Endodermal cell (in vitro differentiated cells): ENCODE data around the gene TDRKH. TPM values are rescaled to one million over a fixed set of nuclear protein-coding genes. Genes with fewer than 3 reads are reported as not detected.
"Not testable (repeated sequence)": the region's sequence is repeated elsewhere in the genome, so short reads cannot be mapped to it uniquely, and the experiment has no call there.

Experiments used
- DNase-seq: peaks from one replicate; pipeline ENCODE4 v3.0.0-alpha.2; 2017
- H3K27ac ChIP-seq: 2 replicates; pipeline ENCODE4 v1.5.1; 2013; ENCODE audit warnings: mild to moderate bottlenecking, low read depth, low read length, moderate library complexity
- H3K27me3 ChIP-seq: 2 replicates; pipeline ENCODE4 v1.6.1; 2013; ENCODE audit warnings: mild to moderate bottlenecking, low read length, moderate library complexity; ENCODE audit not compliant: insufficient read depth, control insufficient read depth, poor library complexity, severe bottlenecking
- H3K36me3 ChIP-seq: 2 replicates; pipeline ENCODE4 v1.7.0; 2013; ENCODE audit warnings: mild to moderate bottlenecking, low read length, moderate library complexity; ENCODE audit not compliant: control insufficient read depth, insufficient read depth
- H3K4me1 ChIP-seq: one replicate; pipeline ENCODE4 v1.7.0; 2013; ENCODE audit warnings: low read length; ENCODE audit not compliant: control insufficient read depth, insufficient read depth
- H3K4me3 ChIP-seq: 2 replicates; pipeline ENCODE4 v1.5.1; 2013; ENCODE audit warnings: mild to moderate bottlenecking, low read length, moderate library complexity
- H3K9ac ChIP-seq: 2 replicates; pipeline ENCODE4 v1.6.1; 2013; ENCODE audit warnings: mild to moderate bottlenecking, low read length, moderate library complexity; ENCODE audit not compliant: poor library complexity, severe bottlenecking; ENCODE audit errors: extremely low read depth
- H3K9me3 ChIP-seq: 2 replicates; pipeline ENCODE4 v1.6.1; 2013; ENCODE audit warnings: mild to moderate bottlenecking, low read length, moderate library complexity; ENCODE audit not compliant: control insufficient read depth
- H3K27ac Mint-ChIP-seq: 2 replicates; pipeline ENCODE4 v1.8.0; 2020; ENCODE audit warnings: mixed read lengths
- H3K27me3 Mint-ChIP-seq: 2 replicates; pipeline ENCODE4 v1.8.0; 2021; ENCODE audit warnings: mild to moderate bottlenecking, mixed read lengths; ENCODE audit not compliant: insufficient read depth
- H3K36me3 Mint-ChIP-seq: 2 replicates; pipeline ENCODE4 v1.8.0; 2020; ENCODE audit warnings: low read depth, mixed read lengths
- H3K4me1 Mint-ChIP-seq: 2 replicates; pipeline ENCODE4 v1.8.0; 2020; ENCODE audit warnings: mixed read lengths
- H3K4me3 Mint-ChIP-seq: 2 replicates; pipeline ENCODE4 v1.8.0; 2020; ENCODE audit warnings: mild to moderate bottlenecking, moderate library complexity, mixed read lengths
- H3K9me3 Mint-ChIP-seq: 2 replicates; pipeline ENCODE4 v1.8.0; 2020; ENCODE audit warnings: mild to moderate bottlenecking, mixed read lengths
- WGBS, 2 experiments: methylation state at CpG; one replicate each; pipeline versions ENCODE4 v1.1.5 to v1.1.7; 2013; ENCODE audit warnings: missing lambda C conversion rate in 2 of 2, mixed read lengths in 1 of 2; ENCODE audit not compliant: insufficient coverage in 1 of 2, insufficient read length in 1 of 2; 5-methylcytosine and 5-hydroxymethylcytosine counted together
- total RNA-seq, 2 donors: library from RNA; stranded (reverse); fragmentation: NEBNext Ultra II Directional in 1 of 2; extraction: Animal tissue kit (Norgen Biotek cat#: 25700) in 1 of 2; gene quantifications; 2 replicates in 1 of 2; 3 replicates in 1 of 2; pipeline ENCODE4 v1.2.1, GENCODE V29; 2021
- TF ChIP-seq, protein P1 (sequence below): fragments of 200-600 bp; sonication (generic); conservative IDR thresholded peaks from 2 replicates; pipeline ENCODE4 v1.5.0; 2021; ENCODE audit warnings: antibody characterized with exemption, mild to moderate bottlenecking

The TDRKH gene
- total RNA-seq, 2 donors from 2014 or later, result 14.9 to 15.0 TPM

DNA sequence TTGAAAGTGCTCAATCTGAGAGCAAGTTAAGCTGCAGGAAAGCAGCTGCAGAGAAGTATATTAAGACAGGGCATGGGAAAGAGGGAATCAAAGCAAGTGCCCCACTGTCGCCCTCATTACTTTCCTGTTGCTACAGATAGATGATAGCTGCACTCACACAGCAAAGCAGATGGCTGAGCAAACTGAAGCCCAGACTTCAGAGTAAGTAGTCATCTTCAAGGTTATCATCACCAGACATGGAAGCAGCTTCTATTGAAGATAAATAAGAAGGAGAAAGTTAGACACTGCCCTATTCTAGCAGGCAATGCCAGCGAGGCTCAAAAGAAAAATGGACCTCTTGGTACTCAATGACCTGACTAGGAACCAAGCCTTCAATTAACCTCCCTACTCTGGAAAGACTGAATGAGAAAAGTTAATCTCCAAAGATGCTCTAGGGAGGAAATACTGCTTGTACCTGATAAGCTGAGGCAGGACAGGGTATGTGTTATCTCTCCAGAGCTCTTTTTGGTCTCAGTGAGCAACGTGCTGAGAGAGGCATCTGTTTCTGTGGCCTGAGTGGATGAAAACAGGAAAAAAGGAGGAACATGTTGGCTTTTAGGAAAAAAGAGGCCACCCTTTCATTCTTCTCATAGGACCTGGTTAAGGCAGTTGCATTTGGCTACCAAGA is 15.9 kb downstream of the TDRKH start:
- no peak overlapping the region for H3K27ac Mint-ChIP-seq
- H3K9me3 Mint-ChIP-seq, result peaks cover 10% of the 10 kb centered on the region
- whole genome bisulfite sequencing, 2 experiments, result 73 to 82% methylated on average over 3 of the region's 3 CpGs
- H3K4me3 Mint-ChIP-seq, result no peak overlapping the region
- no peak overlapping the region for H3K9ac ChIP-seq
- H3K27ac ChIP-seq, result no peak overlapping the region
- TF ChIP-seq, protein P1, sequence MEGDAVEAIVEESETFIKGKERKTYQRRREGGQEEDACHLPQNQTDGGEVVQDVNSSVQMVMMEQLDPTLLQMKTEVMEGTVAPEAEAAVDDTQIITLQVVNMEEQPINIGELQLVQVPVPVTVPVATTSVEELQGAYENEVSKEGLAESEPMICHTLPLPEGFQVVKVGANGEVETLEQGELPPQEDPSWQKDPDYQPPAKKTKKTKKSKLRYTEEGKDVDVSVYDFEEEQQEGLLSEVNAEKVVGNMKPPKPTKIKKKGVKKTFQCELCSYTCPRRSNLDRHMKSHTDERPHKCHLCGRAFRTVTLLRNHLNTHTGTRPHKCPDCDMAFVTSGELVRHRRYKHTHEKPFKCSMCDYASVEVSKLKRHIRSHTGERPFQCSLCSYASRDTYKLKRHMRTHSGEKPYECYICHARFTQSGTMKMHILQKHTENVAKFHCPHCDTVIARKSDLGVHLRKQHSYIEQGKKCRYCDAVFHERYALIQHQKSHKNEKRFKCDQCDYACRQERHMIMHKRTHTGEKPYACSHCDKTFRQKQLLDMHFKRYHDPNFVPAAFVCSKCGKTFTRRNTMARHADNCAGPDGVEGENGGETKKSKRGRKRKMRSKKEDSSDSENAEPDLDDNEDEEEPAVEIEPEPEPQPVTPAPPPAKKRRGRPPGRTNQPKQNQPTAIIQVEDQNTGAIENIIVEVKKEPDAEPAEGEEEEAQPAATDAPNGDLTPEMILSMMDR, result no peak
- no peaks in the 10 kb centered on the region for H3K4me1 ChIP-seq
- H3K36me3 ChIP-seq, result no peaks in the 10 kb centered on the region
- peaks cover 28% of the 10 kb centered on the region for H3K36me3 Mint-ChIP-seq
- no peak for DNase-seq
- no peaks in the 10 kb centered on the region for H3K9me3 ChIP-seq
- no peak overlapping the region for H3K4me3 ChIP-seq
- no peaks in the 10 kb centered on the region for H3K27me3 ChIP-seq
- no peaks in the 10 kb centered on the region for H3K27me3 Mint-ChIP-seq
- H3K4me1 Mint-ChIP-seq, result no peaks in the 10 kb centered on the region

DNA sequence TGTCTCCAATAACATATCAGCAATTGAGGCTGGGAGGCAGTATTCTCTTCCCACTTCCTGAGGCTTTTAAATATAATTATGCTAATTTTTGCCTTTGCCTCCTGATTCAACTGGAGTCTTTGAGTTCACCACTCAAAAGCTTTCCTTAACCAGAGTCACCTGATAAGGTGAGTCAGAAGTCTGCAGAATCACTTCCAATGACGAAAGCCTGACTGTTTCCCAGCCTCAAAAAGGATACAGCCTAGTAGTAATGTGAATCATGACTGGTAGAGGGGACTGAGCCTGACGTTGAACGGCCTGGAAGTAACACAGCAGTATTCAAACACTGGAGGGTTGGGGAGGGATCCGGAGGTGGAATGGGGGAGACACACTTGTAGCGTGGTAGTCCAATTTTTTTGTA is 16.6 kb downstream of the TDRKH start:
- no peak overlapping the region for H3K9ac ChIP-seq
- DNase-seq, result no peak
- H3K36me3 Mint-ChIP-seq, result peaks cover 28% of the 10 kb centered on the region
- no peaks in the 10 kb centered on the region for H3K27me3 ChIP-seq
- H3K27ac ChIP-seq, result no peak overlapping the region
- no peaks in the 10 kb centered on the region for H3K36me3 ChIP-seq
- H3K9me3 ChIP-seq, result no peaks in the 10 kb centered on the region
- no peak overlapping the region for H3K4me3 Mint-ChIP-seq
- TF ChIP-seq, protein P1, result no peak
- no peaks in the 10 kb centered on the region for H3K27me3 Mint-ChIP-seq
- H3K27ac Mint-ChIP-seq, result no peak overlapping the region
- WGBS, 2 experiments, result 61 to 87% methylated on average over 2 to 5 of the region's 5 CpGs
- no peaks in the 10 kb centered on the region for H3K4me1 ChIP-seq
- no peaks in the 10 kb centered on the region for H3K4me1 Mint-ChIP-seq
- peaks cover 13% of the 10 kb centered on the region for H3K9me3 Mint-ChIP-seq
- H3K4me3 ChIP-seq, result no peak overlapping the region

DNA sequence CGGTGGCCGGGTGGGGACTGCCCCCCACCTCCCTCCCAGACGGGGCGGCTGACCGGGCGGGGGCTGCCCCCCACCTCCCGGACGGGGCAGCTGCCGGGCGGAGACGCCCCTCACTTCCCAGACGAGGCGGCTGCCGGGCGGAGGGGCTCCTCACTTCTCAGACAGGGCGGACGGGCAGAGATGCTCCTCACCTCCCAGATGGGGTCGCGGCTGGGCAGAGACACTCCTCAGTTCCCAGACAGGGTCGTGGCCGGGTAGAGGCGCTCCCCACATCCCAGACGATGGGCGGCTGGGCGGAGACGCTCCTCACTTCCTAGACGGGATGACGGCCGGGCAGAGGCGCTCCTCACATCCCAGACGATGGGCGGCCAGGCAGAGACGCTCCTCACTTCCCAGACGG is 21.0 kb downstream of the TDRKH start:
- WGBS, 2 experiments, result 97 to 100% methylated on average over 5 to 26 of the region's 34 CpGs

DNA sequence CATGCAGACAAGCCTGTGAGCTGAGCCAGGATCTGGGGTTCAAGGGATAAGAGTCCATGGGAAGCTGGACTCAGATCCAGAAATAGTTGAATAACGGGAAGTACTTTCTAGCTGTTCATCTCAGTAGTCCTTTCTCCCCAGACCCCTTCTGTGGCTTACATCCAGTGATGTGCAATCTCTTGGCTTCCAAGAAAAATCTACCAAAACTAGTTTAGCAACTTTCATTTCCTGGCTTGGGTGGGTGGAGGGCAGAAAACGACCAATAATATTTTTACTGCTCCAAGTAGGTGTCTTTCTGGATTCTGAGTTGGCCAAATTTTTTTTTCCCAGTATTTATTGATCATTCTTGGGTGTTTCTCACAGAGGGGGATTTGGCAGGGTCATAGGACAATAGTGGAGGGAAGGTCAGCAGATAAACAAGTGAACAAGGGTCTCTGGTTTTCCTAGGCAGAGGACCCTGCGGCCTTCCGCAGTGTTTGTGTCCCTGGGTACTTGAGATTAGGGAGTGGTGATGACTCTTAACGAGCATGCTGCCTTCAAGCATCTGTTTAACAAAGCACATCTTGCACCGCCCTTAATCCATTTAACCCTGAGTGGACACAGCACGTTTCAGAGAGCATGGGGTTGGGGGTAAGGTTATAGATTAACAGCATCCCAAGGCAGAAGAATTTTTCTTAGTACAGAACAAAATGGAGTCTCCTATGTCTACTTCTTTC is 21.8 kb downstream of the TDRKH start:
- not testable (repeated sequence) for H3K27me3 Mint-ChIP-seq, H3K36me3 ChIP-seq, H3K9me3 ChIP-seq, H3K36me3 Mint-ChIP-seq, H3K4me1 Mint-ChIP-seq, H3K4me3 Mint-ChIP-seq, H3K4me3 ChIP-seq, H3K27ac ChIP-seq, H3K9ac ChIP-seq, H3K27me3 ChIP-seq, DNase-seq, H3K4me1 ChIP-seq
- peak overlapping the region; percentile 23 for H3K27ac Mint-ChIP-seq
- peaks cover 17% of the 10 kb centered on the region for H3K9me3 Mint-ChIP-seq
- 82 to 91% methylated on average over 1 to 2 of the region's 7 CpGs for WGBS, 2 experiments

More for the DNA sequence above, 21.0 kb downstream of the TDRKH start:
- not testable (repeated sequence) for H3K36me3 ChIP-seq, H3K4me1 Mint-ChIP-seq, H3K27ac ChIP-seq, H3K9ac ChIP-seq, H3K27me3 ChIP-seq, DNase-seq, H3K36me3 Mint-ChIP-seq, H3K4me1 ChIP-seq, H3K4me3 ChIP-seq, H3K4me3 Mint-ChIP-seq, H3K9me3 ChIP-seq, H3K27me3 Mint-ChIP-seq, H3K27ac Mint-ChIP-seq
- H3K9me3 Mint-ChIP-seq, result peaks cover 17% of the 10 kb centered on the region
